Esophagus muscularis mucosa (tissue), 4 donors: ENCODE data around the gene METTL14.

ENCODE experiments used
- CTCF ChIP-seq, 3 experiments: fragments of 200-600 bp in 2 of 3; fragments of 450-650 bp in 1 of 3; sonication (generic) in 2 of 3; IDR thresholded peaks; one replicate each; pipeline ENCODE4 v1.5.1; 2017 to 2019; ENCODE audit warnings: antibody characterized with exemption in 3 of 3, mild to moderate bottlenecking in 2 of 3, moderate library complexity in 1 of 3
- EP300 ChIP-seq: sonication (generic); formaldehyde crosslinking; IDR thresholded peaks from one replicate; pipeline ENCODE4 v1.6.1; 2017; ENCODE audit warnings: antibody characterized with exemption
- POLR2A ChIP-seq: fragments of 450-650 bp; IDR thresholded peaks from one replicate; pipeline ENCODE4 v1.6.1; 2017; ENCODE audit warnings: antibody characterized with exemption, moderate library complexity, mild to moderate bottlenecking, low read depth
- POLR2AphosphoS5 ChIP-seq, 2 donors: sonication (generic); formaldehyde crosslinking; IDR thresholded peaks; one replicate each; pipeline ENCODE4 v1.6.1; 2017; ENCODE audit warnings: antibody characterized with exemption in 2 of 2

GRCh38 chr4:118712872-118713271 is 27.7 kb downstream of the METTL14 start:
- TF ChIP-seq CTCF (IDR thresholded peaks at IDR 0.05) (no peak), POLR2AphosphoS5 (IDR thresholded peaks at IDR 0.05) (no peak), POLR2A (no peak), EP300 (no peak)
